NCI-H526 treated with DMSO at 0.1 percent for 48 hours (cell line): ENCODE measurements around the gene ZSCAN5B.
"Not testable (repeated sequence)": the region's sequence is repeated elsewhere in the genome, so short reads cannot be mapped to it uniquely, and the experiment has no call there.

ENCODE experiments used
- DNase-seq: peaks from one replicate; lab custom pipeline; 2025; lab: John Stamatoyannopoulos, UW

ZSCAN5B gene, protein sequence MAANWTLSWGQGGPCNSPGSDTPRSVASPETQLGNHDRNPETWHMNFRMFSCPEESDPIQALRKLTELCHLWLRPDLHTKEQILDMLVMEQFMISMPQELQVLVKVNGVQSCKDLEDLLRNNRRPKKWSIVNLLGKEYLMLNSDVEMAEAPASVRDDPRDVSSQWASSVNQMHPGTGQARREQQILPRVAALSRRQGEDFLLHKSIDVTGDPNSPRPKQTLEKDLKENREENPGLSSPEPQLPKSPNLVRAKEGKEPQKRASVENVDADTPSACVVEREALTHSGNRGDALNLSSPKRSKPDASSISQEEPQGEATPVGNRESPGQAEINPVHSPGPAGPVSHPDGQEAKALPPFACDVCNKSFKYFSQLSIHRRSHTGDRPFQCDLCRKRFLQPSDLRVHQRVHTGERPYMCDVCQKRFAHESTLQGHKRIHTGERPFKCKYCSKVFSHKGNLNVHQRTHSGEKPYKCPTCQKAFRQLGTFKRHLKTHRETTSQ

DNA sequence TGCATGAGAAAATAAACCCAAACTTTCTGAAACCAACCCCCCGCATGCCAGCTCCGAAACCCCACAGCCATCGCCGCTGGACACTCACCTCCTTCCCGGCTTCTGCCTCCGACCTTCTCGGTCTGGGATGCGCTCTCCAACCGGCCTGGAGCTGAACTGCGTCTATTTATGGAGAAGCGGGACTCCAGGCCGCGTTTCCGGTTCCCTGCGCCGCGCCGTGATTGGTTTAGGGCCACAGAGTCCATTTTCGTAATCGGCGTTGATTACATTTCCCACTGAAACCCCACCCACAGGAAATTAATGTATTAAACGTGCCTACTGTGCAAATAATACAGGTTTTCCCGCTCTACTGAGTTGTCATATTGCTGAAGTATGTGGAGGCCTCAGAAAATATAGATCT is at the start of gene ZSCAN5B:
ZSCAN5B (minus strand) TSS at position 138 of the 400 bp plus-strand sequence. CDS start 4,731 bp downstream, outside the sequence.
- not testable (repeated sequence) for DNase-seq

DNA sequence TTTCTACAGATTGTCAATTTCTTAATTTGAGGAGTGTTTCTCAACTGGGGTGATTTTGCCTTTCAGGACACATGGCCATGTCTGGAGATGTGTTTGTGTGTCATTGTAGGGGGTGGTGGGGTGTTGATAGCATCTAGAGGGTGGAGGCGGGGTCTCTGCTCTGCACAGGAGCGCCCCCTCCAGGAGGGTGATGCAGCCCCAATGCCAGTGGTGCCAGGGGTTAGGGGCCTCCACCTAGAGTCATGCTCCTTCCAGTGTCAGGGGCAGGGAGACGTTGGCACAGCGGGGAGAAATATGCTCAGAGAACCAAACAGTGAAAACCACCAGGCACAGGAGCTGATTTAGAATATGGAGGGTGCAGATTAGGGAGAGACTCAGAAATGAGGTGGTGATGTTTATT is 48.2 kb upstream of the ZSCAN5B start:
- DNase-seq, result not testable (repeated sequence)

DNA sequence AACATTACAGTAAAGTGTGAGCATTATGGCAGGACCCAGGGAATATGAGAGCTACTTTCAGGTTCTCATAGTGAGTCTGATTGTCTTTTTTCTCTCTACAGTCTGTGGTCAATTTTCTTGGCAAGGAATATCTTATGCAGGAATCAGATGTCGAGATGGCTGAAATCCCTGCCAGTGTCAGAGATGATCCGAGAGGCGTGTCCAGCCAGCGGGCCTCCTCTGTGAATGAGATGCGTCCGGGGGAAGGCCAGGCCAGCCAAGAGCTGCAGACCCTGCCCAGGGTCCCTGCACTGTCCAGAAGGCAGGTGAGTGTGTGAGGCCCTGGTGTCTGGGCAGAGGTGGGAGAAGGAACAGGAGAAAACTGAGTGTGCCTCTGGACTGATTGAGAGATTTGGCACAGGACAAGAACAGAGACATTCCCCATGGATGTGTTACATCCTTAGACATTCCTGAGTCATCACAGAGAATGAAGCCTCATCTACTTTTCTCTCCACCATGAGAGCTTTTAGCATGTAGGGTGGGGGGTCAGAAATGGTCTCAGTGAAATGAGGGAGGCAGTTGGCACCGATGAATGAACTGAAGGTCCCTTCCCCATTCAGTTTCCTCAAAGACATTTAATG is 47.6 kb upstream of the ZSCAN5B start:
- no peak for DNase-seq

DNA sequence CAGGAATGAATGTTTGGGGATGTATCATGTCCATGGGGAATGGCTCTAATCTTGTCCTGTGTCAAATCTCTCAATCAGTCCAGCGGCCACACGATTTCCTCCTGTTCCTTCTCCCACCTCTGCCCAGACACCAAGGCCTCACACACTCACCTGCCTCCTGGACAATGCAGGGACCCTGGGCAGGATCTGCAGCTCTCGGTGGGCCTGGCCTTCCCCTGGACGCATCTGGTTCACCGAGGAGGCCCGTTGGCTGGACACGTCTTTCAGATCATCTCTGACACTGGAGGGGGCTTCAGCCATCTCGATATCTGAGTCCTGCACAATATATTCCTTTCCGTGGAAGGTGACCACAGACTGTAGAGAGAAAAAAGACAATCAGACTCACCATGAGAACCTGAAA is 25.9 kb upstream of the ZSCAN5B start:
- no peak for DNase-seq

DNA sequence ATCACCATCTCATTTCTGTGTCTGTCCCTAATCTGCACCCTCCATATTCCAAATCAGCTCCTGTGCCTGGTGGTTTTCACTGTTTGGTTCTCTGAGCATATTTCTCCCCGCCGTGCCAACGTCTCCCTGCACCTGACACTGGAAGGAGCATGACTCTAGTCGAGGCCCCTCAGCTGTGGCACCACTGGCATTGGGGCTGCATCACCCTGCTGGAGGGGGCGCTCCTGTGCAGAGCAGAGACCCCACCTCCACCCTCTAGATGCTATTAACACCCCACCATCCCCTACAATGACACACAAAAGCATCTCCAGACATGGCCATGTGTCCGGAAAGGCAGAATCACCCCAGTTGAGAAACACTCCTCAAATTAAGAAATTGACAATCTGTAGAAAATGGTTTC is 25.3 kb upstream of the ZSCAN5B start:
- no peak for DNase-seq

DNA sequence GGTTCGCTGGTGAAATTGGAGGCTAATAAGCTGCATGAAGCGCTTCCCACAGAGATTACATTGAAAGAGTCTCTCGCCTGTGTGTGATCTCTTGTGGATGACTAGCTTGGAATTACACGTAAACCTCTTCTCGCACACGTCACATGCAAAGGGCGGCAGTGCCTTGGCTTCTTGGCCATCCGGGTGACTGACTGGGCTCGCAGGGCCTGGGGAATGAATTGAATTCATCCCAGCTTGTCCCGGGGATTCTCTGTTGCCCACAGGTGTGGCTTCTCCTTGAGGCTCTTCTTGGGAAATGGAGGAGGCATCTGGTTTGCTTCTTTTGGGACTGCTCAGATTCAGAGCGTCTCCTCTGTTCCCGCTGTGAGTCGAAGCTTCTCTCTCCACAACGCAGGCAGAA is 24.3 kb upstream of the ZSCAN5B start:
- no peak for DNase-seq

DNA sequence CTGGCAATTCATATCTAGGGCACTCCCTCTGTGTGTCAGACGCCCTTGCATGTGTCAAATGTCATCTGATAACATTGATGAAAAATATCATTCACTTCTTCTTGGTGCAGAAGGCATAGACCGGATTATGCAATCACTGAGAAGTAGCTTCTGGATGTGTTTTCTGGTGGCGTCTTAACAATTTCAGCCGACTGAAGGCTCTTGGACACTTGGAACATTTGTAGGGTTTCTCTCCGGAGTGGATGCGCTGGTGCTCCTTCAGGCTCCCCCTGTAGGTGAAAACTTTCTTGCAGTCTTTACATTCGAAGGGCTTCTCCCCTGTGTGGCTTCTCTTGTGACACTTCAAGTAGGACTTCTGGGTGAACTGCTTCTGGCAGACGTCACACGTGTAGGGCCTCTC is 23.9 kb upstream of the ZSCAN5B start:
- not testable (repeated sequence) for DNase-seq

DNA sequence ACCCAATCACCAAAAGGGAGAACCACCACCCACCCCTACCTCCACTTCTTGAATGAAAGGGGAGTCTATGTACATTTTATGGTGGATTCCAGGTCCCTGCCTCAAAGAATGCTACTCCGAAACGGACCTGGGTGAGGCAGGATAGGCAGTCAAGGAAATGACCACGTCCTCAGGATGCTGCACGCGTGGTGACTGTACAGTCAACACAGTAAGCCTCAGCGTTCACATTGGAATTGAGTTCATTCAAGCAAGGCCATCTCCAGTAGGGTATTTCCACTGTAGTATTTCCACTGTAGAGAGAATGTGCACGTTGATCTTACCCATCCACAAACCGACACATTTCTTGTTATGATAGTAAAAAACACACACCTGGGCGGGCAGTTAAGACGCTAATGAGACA is 21.4 kb upstream of the ZSCAN5B start:
- DNase-seq, result no peak

DNA sequence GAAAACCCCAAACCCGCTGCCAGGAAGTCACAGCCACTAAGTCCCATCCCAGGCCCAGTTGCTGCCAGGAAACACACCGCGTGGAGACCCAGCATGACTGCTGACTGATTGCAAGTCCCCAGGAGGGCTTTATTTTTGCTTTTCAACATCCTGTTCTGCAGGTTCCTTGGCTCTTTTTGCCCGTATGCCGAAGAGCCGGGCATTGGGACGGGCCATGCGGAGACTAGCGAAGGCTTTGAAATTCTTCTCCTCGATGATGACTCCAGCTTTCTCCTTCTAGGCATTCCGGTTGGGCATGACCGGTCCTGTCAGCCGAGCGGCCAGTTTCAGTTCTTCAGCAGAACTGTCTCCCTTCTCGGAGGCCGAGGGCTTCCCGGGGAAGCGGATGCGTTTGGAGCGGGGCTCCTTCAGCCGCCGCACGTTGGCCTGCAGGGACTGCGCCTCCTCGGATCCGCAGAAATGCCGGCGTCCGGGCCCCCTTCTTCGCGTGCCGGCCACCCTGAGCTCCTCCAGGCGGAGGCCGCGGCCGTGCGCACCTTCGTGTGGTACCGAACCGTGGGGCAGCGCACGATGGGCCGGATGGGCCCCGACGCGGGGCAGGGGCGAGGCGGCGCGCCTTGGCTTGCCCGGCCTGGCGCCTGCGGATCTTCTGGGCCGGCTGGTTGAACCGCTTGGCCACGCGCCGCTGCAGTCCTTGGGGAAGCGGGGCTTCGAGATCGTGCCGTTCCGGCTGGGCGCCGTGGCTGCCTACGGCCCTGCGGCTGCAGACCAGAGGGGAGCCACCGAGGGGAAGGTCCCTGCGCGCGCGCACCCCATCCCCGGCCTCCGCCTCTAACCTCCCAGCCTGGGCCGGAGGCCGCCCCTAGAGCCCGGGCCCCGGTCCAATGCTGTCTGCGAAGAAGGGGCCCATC is 19.7 kb upstream of the ZSCAN5B start:
- peak; percentile 5 for DNase-seq

DNA sequence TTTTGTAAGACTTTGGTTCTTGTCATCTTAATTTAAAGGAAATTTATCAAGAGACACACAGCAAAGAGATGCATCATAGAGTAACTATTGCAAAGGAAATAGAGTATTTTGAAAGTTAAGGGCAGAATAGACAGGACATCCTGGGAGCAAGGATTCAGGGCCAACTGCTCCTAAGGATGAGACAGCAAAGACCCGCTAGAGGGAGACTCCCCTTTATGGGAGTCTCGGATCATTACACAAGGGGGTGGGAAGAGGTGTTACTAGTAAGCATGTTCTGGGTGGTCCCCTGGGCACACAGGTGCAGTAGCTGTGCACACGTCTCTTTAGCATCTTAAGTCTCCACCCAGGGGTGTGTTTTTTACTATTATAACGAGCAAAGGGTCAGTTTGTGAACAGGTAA is 14.1 kb upstream of the ZSCAN5B start:
- DNase-seq, result no peak

DNA sequence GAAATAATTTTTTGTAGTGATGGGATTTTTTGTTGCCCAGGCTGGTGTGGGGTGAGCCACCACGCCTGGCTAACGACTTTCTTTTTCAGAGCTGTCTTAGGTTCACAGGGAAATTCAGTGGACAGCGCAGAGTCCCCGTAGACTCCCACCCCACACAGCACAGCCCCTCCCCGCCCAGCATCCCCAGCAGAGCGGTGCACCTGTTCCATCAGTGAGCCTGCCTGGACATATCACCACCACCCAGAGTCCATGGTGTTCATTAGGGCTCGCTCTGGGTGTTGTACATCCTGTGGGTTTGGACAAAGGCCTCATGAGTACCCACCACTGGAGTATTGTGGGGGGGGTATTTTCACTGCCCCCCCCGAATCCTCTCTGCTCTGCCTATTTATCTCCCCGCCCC is 12.5 kb upstream of the ZSCAN5B start:
- not testable (repeated sequence) for DNase-seq

DNA sequence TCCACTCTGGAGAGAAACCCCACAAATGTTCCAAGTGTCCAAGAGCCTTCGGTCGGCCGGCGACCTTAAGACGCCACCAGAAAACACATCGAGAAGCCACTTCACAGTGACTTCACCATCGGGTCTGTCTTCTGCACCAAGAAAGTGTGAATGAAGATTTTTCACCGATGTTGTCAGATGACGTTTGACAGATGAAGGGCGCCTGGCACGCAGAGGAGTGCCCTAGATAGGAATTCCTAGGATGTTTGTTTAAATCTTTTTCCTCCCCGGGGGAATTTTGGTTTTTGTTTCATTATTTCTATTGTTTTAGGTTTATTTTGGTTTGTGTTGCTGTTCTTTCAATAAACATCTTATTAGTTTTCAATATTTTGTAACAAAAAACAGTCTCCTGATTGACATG is 11.5 kb upstream of the ZSCAN5B start:
- DNase-seq, result no peak

DNA sequence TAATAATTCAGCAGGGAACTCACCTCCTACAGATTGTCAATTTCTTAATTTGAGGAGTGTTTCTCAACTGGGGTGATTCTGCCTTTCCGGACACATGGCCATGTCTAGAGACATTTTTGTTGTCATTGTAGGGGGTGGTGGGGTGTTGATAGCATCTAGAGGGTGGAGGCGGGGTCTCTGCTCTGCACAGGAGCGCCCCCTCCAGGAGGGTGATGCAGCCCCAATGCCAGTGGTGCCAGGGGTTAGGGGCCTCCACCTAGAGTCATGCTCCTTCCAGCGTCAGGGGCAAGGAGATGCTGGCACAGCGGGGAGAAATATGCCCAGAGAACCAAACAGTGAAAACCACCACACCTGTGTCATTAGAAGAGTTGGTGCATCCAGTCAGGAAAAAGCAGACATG is 10.0 kb upstream of the ZSCAN5B start:
- not testable (repeated sequence) for DNase-seq

DNA sequence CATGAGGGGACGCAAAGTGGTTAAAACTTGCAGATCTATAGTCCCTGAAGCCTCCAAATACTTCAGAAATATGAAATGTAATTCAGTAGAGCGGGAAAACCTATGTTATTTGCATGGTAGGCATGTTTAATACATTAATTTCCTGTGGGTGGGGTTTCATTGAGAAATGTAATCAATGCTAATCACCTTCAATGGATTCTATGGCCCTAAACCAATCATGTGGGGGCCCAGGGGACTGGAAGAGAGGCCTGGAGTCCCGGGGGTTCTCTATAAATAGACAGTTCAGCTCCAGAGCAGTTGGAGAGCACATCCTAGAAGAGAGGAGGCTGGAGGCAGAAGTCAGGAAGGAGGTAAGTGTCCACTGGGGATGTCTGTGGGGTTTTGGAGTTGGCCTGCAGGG is 4.4 kb upstream of the ZSCAN5B start, which contains the start of gene ZSCAN5C:
ZSCAN5C (plus strand) TSS at position 301 of the 400 bp plus-strand sequence. CDS start 3,641 bp downstream, outside the sequence.
- DNase-seq, result no peak

DNA sequence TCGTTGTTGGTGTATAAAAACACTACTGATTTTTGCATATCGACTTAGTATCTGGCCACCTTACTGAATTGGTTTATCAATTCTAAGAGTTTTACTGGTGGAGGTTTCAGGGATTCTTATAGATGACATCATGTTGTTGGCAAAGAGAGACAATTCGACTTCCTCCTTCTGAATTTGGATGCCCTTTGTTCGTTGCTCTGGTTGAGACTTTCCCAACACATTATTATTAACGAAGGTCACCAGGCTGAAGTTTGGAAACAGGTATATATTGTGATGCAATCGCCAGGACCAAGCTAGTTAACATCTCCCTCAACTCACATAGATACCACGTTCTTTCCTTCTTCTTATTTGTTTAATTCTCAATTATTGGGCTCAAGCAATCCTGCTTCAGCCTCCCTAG is 2.1 kb upstream of the ZSCAN5B start:
- DNase-seq, result no peak

DNA sequence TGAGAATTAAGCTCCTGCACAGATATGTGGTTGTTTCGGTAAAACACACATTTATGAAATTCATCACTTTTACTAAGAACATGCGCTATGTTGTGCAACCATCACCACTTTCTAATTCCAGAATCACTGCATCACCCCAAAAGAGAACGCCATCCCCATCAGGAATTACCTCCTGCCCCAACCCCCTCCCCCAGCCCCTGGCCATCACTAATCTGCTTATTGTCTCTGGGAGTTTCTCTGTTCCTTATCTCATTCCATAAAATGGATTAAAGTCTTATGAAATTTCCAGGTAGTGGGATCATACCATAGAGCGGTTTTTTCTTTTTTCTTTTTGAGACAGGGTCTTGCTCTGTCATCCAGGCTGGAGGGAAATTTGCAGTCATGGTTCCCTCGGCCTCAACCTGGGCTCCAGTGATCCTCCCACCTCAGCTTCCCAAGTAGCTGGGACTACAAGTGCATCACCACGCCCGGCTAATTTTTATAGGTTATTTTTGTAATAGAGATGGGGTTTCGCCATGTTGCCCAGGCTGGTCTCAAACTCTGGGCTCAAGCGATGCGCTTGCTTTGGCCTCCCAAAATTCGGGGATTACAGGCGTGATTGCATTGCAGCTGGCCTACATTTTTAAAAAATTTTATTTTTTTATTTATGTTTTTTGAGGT is 3.5 kb downstream of the ZSCAN5B start:
- no peak for DNase-seq

DNA sequence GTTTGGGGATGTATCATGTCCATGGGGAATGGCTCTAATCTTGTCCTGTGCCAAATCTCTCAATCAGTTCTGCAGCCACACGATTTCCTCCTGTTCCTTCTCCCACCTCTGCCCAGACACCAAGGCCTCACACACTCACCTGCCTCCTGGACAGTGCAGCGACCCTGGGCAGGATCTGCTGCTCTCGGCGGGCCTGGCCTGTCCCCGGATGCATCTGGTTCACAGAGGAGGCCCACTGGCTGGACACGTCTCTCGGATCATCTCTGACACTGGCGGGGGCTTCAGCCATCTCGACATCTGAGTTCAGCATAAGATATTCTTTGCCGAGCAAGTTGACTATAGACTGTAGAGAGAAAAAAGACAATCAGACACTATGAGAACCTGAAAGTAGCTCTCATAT is 5.9 kb downstream of the ZSCAN5B start:
- DNase-seq, result no peak

DNA sequence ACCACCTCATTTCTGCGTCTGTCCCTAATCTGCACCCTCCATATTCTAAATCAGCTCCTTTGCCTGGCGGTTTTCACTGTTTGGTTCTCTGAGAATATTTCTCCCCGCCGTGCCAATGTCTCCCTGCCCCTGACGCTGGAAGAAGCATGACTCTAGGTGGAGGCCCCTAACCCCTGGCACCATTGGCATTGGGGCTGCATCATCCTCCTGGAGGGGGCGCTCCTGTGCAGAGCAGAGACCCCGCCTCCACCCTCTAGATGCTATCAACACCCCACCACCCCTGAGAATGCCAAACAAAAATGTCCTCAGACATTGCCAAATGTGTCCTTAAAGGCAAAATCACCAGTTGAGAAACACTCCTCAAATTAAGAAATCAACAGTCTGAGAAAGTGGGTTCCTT is 6.5 kb downstream of the ZSCAN5B start:
- no peak for DNase-seq

DNA sequence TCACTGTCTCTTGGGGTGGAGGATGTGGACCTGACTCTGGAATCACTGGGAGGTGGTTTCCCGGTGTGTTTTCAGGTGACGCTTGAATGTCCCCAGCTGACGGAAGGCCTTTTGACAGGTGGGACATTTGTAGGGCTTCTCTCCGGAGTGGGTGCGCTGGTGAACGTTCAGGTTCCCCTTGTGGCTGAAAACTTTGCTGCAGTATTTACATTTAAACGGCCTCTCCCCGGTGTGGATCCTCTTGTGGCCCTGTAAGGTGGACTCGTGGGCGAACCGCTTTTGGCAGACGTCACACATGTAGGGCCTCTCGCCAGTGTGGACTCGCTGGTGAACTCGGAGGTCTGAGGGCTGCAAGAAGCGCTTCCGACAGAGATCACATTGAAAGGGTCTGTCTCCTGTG is 7.8 kb downstream of the ZSCAN5B start:
- no peak for DNase-seq

DNA sequence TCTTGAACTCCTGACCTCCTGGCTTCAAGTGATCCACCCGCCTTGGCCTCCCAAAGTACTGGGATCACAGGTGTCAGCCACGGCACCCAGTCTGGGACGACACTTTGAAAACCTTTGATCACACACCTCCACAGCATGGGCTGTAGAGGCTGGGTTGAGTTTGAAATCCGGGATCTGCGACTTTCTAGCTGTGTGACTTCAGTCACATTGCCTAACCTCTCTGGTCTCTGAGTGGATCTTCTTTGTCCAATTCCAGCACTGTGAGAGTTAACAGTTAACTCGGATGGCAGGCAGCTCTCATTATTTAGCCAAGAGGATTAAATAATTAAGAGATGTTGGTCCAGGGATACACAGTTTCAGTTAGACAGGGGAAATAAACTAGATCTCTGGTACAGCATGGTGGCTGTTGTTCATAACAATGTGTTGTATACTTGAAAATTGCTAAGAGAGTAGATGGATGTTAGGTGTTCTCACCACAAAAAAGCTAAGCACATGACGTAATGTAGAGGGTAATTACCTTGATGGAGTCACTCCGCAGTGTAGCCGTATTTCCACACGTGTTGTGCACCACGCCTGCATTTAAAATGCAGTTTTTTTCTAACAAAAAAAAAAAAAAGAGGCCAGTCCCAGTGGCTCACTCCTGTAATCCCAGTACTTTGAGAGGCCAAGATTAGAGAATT is 19.9 kb downstream of the ZSCAN5B start:
- no peak for DNase-seq

DNA sequence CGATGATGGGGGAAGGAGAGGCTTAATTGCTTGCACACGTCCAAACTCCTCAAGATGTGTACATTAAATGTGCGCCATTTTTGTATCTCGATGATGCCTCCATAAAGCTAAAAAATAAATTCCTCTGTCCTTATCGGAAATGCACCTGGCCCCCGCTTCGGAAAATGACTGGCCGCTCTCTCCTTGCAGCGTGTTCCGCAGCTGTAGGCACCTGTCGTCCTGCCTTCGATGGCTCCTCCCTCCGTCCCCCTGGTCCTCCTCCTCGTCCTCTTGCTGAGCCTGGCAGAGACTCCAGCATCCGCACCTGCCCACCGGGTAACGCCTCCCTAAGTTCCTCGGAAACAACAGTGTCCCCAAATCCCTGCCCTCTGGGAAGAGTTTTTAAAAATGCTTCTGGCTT is 20.7 kb downstream of the ZSCAN5B start:
- no peak for DNase-seq
